HCT116 (cell line): ENCODE measurements around the gene CDHR4. TPM values are rescaled to one million over a fixed set of nuclear protein-coding genes. Genes with fewer than 3 reads are reported as not detected.
"Not testable (repeated sequence)": the region's sequence is repeated elsewhere in the genome, so short reads cannot be mapped to it uniquely, and the experiment has no call there.

Experiments used
- ATAC-seq: fragments of 200-7000 bp; cut with Tn5 transposase; 2 replicates; pipeline ENCODE4 v1.9.1; 2020; ENCODE audit warnings: mild to moderate bottlenecking, moderate library complexity
- BruUV-seq: library from RNA; stranded (reverse); fragments of 400-500 nt; replicated peaks from 2 replicates; lab custom pipeline; 2021; lab: Mats Ljungman, UMichigan
- CTCF ChIA-PET: fragments of 300-600 bp; sonication (Branson Sonifier 250); formaldehyde crosslinking; loops from one replicate; lab custom pipeline; 2021; ENCODE audit warnings: antibody characterized with exemption; lab: Charles Lee
- POLR2A ChIA-PET: fragments of 300-600, 350-600 bp; sonication (Branson Sonifier 250); formaldehyde crosslinking; loops from one replicate; lab custom pipeline; 2021; ENCODE audit warnings: antibody characterized with exemption; lab: Charles Lee
- RAD21 ChIA-PET, 2 experiments: fragments of 300-600 bp; sonication (Branson Sonifier 250); formaldehyde crosslinking; loops; one replicate each; lab custom pipeline; 2023; ENCODE audit warnings: low total read pairs in 2 of 2; ENCODE audit not compliant: uncharacterized antibody in 2 of 2, unreplicated experiment in 2 of 2, low non-redundant PET in 1 of 2; lab: Charles Lee
- DNase-seq: peaks from one replicate; pipeline ENCODE4 v3.0.0-alpha.2; 2010; ENCODE audit warnings: low read depth, low spot score
- H2AFZ ChIP-seq: fragments of 200-600 bp; shearing (Covaris generic), sonication (generic); 2 replicates; pipeline ENCODE4 v1.6.1; 2017; ENCODE audit warnings: low read depth, mixed run types, mixed read lengths, antibody characterized with exemption, low read length; ENCODE audit not compliant: poor library complexity, severe bottlenecking
- H3K27ac ChIP-seq: 2 replicates; pipeline ENCODE4 v1.5.1; 2012; ENCODE audit warnings: low read depth, low read length
- H3K27me3 ChIP-seq: fragments of 200-600 bp; sonication (generic); 2 replicates; pipeline ENCODE4 v1.6.1; 2016; ENCODE audit warnings: mixed run types, low read length, mixed read lengths; ENCODE audit not compliant: insufficient read depth
- H3K36me3 ChIP-seq, 2 experiments: fragments of 200-500 bp in 1 of 2; fragments of 200-600 bp in 1 of 2; sonication (Bioruptor generic) in 1 of 2; sonication (generic) in 1 of 2; 2 replicates each; pipeline versions ENCODE4 v1.5.1 to v1.6.1; 2014 to 2016; ENCODE audit warnings: low read length in 2 of 2, inconsistent platforms in 1 of 2, mixed read lengths in 1 of 2, mixed run types in 1 of 2; ENCODE audit not compliant: insufficient read depth in 2 of 2, control insufficient read depth in 1 of 2
- H3K4me1 ChIP-seq, 2 experiments: fragments of 200-600 bp in 1 of 2; sonication (generic) in 1 of 2; 2 replicates each; pipeline versions ENCODE4 v1.5.1 to v1.6.1; 2012 to 2017; ENCODE audit warnings: low read length in 2 of 2, inconsistent platforms in 1 of 2, mild to moderate bottlenecking in 1 of 2, mixed read lengths in 1 of 2, mixed run types in 1 of 2, moderate library complexity in 1 of 2; ENCODE audit not compliant: insufficient read depth in 2 of 2, control insufficient read depth in 1 of 2
- H3K4me2 ChIP-seq: fragments of 200-600 bp; sonication (generic); 2 replicates; pipeline ENCODE4 v1.6.1; 2017; ENCODE audit warnings: mixed run types, low read length, mixed read lengths
- H3K4me3 ChIP-seq, 2 experiments: fragments of 200-600 bp in 1 of 2; sonication (generic) in 1 of 2; replicated peaks in 1 of 2; 2 replicates each; pipeline ENCODE4 v1.5.1; 2011 to 2016; ENCODE audit warnings: low read length in 2 of 2, control low read depth in 1 of 2, low read depth in 1 of 2, mild to moderate bottlenecking in 1 of 2, mixed read lengths in 1 of 2, mixed run types in 1 of 2
- H3K79me2 ChIP-seq: fragments of 200-600 bp; sonication (generic); 2 replicates; pipeline ENCODE4 v1.6.1; 2017; ENCODE audit warnings: mild to moderate bottlenecking, mixed run types, low read length, moderate library complexity, mixed read lengths; ENCODE audit not compliant: insufficient read depth
- H3K9ac ChIP-seq: fragments of 200-600 bp; sonication (generic); 2 replicates; pipeline ENCODE4 v1.6.1; 2016; ENCODE audit warnings: low read length, mixed read lengths
- H3K9me2 ChIP-seq: fragments of 200-600 bp; sonication (generic), shearing (Covaris generic); 2 replicates; pipeline ENCODE4 v1.6.1; 2017; ENCODE audit warnings: mixed run types, mild to moderate bottlenecking, moderate library complexity; ENCODE audit not compliant: insufficient read depth
- H3K9me3 ChIP-seq, 2 experiments: fragments of 200-500 bp in 1 of 2; fragments of 200-600 bp in 1 of 2; sonication (Bioruptor generic) in 1 of 2; sonication (generic) in 1 of 2; 2 replicates each; pipeline ENCODE4 v1.6.1; 2014 to 2017; ENCODE audit warnings: low read length in 2 of 2, mixed read lengths in 2 of 2, inconsistent platforms in 1 of 2, low read depth in 1 of 2, mild to moderate bottlenecking in 1 of 2, mixed run types in 1 of 2, moderate library complexity in 1 of 2; ENCODE audit not compliant: control insufficient read depth in 1 of 2, insufficient read depth in 1 of 2
- H4K20me1 ChIP-seq: fragments of 200-600 bp; sonication (generic), shearing (Covaris generic); 2 replicates; pipeline ENCODE4 v1.6.1; 2017; ENCODE audit warnings: mixed run types, mild to moderate bottlenecking, moderate library complexity; ENCODE audit not compliant: insufficient read depth
- CBX3 ChIP-seq: IDR thresholded peaks from 2 replicates; pipeline ENCODE4 v1.6.1; 2012; ENCODE audit warnings: low read depth
- ELF1 ChIP-seq: IDR thresholded peaks from 2 replicates; pipeline ENCODE4 v1.6.1; 2012; ENCODE audit warnings: low read depth, borderline replicate concordance
- EZH2 ChIP-seq: fragments of 200-600 bp; sonication (generic); IDR thresholded peaks from 2 replicates; pipeline ENCODE4 v1.6.1; 2017; ENCODE audit warnings: antibody characterized with exemption, mixed run types
- FOSL1 ChIP-seq: IDR thresholded peaks from 2 replicates; pipeline ENCODE4 v1.6.1; 2012; ENCODE audit warnings: low read depth
- JUND ChIP-seq: IDR thresholded peaks from 2 replicates; pipeline ENCODE4 v1.6.1; 2012
- POLR2AphosphoS5 ChIP-seq: IDR thresholded peaks from 2 replicates; pipeline ENCODE4 v1.6.1; 2011; ENCODE audit warnings: mild to moderate bottlenecking, low read depth, low read length, moderate library complexity
- SIN3A ChIP-seq: IDR thresholded peaks from 2 replicates; pipeline ENCODE4 v1.6.1; 2012; ENCODE audit warnings: low read depth
- SRF ChIP-seq: IDR thresholded peaks from 2 replicates; pipeline ENCODE4 v1.6.1; 2012; ENCODE audit warnings: low read depth
- YY1 ChIP-seq: IDR thresholded peaks from 2 replicates; pipeline ENCODE4 v1.6.1; 2011; ENCODE audit warnings: low read length, low read depth, moderate library complexity, mild to moderate bottlenecking; ENCODE audit not compliant: insufficient replicate concordance; ENCODE audit errors: extremely low read depth
- ZNF274 ChIP-seq: fragments of 200-500 bp; sonication (Bioruptor generic); IDR thresholded peaks from 2 replicates; pipeline ENCODE4 v1.6.1; 2014; ENCODE audit warnings: mild to moderate bottlenecking, low read depth, low read length, inconsistent platforms
- intact Hi-C: fragments of 100-400 bp; cut with micrococcal nuclease; formaldehyde crosslinking; loops from 2 replicates; pipeline ENCODE4 v1.10.0; 2022
- total RNA-seq: library from RNA; stranded (reverse); gene quantifications from one replicate; pipeline ENCODE4 v1.2.1, GENCODE V29; 2021; ENCODE audit not compliant: unreplicated experiment
- TF ChIP-seq, protein P1 (sequence below): IDR thresholded peaks from 2 replicates; pipeline ENCODE4 v1.6.1; 2012; ENCODE audit warnings: low read depth
- TF ChIP-seq, protein P2 (sequence below): IDR thresholded peaks from 2 replicates; pipeline ENCODE4 v1.6.1; 2012
- TF ChIP-seq, protein P3 (sequence below): IDR thresholded peaks from 2 replicates; pipeline ENCODE4 v1.6.1; 2011; ENCODE audit warnings: mild to moderate bottlenecking, low read length, moderate library complexity; ENCODE audit not compliant: insufficient replicate concordance; ENCODE audit errors: extremely low read depth
- TF ChIP-seq, protein P4 (sequence below): IDR thresholded peaks from 2 replicates; pipeline ENCODE4 v1.6.1; 2012

CDHR4 gene
- total RNA-seq, 1 experiment from 2014 or later, result not detected

DNA sequence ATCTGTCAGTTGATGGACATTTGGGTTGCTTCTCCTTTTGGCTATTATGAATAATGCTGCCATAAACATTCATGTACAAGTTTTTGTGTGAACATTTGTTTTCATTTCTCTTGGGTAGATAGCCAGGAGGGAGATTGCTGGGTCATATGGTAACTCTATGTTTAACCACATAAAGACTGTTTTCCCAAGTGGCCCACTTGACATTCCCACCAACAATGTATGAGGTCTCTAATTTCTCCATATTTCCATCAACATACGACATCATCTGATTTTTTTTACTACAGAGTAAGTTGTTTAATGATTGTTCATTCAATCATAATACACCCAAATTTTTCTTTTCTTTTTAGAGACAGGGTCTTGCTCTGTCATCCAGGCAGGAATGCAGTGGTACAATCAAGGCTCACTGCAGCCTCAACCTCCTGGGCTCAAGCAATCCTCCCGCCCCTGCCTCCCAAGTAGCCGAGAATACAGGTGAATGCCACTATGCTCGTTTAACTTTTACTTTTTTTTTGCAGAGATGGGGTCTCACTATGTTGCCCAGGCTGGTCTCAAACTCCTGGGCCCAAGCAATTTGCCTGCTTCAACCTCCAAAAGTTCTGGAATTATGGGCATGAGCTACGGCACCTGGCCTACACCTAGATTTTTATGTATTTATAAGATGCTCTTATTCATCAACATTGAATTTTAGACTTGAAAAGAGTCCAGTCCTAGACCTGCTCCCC, 20.2 kb downstream of the CDHR4 start:
- no peaks in the 10 kb centered on the region for H3K4me1 ChIP-seq
- ATAC-seq (no peak), DNase-seq (no peak)
- 0 out of 2 replicates have a peak, but pooled peaks cover 3% of the 10 kb centered on the region for H4K20me1 ChIP-seq
- intact Hi-C loops, result no loop called here
- H3K9me2 ChIP-seq, result no peaks in the 10 kb centered on the region
- ChIA-PET RAD21 (no interaction called here), POLR2A (no interaction called here), CTCF (no interaction called here)
- no peak overlapping the region for H3K4me2 ChIP-seq
- no peak overlapping the region for H3K9ac ChIP-seq
- no peak overlapping the region for H2AFZ ChIP-seq
- no peaks in the 10 kb centered on the region for H3K9me3 ChIP-seq
- peaks cover 3 to 11% of the 10 kb centered on the region in 2 experiments; a peak in 2 of 4 replicates for H3K36me3 ChIP-seq
- H3K27ac ChIP-seq, result no peak overlapping the region
- H3K4me3 ChIP-seq, result no peak overlapping the region
- no TSS peak for BruUV-seq
- H3K79me2 ChIP-seq, result peaks cover 84% of the 10 kb centered on the region
- H3K27me3 ChIP-seq, result no peaks in the 10 kb centered on the region
- TF ChIP-seq ELF1 (no peak), SRF (no peak), FOSL1 (no peak), ZNF274 (no peak), POLR2AphosphoS5 (no peak), CBX3 (no peak), YY1 (no peak), JUND (no peak), SIN3A (no peak), EZH2 (no peak)
- TF ChIP-seq, protein P1, sequence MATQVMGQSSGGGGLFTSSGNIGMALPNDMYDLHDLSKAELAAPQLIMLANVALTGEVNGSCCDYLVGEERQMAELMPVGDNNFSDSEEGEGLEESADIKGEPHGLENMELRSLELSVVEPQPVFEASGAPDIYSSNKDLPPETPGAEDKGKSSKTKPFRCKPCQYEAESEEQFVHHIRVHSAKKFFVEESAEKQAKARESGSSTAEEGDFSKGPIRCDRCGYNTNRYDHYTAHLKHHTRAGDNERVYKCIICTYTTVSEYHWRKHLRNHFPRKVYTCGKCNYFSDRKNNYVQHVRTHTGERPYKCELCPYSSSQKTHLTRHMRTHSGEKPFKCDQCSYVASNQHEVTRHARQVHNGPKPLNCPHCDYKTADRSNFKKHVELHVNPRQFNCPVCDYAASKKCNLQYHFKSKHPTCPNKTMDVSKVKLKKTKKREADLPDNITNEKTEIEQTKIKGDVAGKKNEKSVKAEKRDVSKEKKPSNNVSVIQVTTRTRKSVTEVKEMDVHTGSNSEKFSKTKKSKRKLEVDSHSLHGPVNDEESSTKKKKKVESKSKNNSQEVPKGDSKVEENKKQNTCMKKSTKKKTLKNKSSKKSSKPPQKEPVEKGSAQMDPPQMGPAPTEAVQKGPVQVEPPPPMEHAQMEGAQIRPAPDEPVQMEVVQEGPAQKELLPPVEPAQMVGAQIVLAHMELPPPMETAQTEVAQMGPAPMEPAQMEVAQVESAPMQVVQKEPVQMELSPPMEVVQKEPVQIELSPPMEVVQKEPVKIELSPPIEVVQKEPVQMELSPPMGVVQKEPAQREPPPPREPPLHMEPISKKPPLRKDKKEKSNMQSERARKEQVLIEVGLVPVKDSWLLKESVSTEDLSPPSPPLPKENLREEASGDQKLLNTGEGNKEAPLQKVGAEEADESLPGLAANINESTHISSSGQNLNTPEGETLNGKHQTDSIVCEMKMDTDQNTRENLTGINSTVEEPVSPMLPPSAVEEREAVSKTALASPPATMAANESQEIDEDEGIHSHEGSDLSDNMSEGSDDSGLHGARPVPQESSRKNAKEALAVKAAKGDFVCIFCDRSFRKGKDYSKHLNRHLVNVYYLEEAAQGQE, result no peak
- TF ChIP-seq, protein P2, sequence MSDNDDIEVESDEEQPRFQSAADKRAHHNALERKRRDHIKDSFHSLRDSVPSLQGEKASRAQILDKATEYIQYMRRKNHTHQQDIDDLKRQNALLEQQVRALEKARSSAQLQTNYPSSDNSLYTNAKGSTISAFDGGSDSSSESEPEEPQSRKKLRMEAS, result no peak
- TF ChIP-seq, protein P3, sequence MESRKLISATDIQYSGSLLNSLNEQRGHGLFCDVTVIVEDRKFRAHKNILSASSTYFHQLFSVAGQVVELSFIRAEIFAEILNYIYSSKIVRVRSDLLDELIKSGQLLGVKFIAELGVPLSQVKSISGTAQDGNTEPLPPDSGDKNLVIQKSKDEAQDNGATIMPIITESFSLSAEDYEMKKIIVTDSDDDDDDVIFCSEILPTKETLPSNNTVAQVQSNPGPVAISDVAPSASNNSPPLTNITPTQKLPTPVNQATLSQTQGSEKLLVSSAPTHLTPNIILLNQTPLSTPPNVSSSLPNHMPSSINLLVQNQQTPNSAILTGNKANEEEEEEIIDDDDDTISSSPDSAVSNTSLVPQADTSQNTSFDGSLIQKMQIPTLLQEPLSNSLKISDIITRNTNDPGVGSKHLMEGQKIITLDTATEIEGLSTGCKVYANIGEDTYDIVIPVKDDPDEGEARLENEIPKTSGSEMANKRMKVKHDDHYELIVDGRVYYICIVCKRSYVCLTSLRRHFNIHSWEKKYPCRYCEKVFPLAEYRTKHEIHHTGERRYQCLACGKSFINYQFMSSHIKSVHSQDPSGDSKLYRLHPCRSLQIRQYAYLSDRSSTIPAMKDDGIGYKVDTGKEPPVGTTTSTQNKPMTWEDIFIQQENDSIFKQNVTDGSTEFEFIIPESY, result no peak
- TF ChIP-seq, protein P4, sequence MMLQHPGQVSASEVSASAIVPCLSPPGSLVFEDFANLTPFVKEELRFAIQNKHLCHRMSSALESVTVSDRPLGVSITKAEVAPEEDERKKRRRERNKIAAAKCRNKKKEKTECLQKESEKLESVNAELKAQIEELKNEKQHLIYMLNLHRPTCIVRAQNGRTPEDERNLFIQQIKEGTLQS, result no peak

DNA sequence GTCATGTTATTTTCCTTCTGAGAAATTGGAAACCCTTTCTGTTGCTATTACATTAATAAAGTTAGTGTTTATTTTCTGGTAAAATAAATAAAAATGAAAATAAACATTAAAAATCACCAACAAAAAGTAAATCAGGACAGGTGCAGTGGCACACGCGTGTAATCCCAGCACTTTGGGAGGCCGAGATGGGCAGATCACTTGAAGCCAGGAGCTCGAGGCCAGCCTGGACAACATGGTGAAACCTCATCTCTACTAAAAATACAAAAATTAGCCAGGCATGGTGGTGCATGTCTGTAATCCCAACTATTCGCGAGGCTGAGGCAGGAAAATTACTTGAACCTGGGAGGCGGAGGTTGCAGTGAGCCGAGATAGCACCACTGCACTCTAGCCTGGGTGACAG, 23.6 kb downstream of the CDHR4 start:
- CTCF ChIA-PET, H3K9me3 ChIP-seq, H2AFZ ChIP-seq, POLR2A ChIA-PET, H3K4me3 ChIP-seq, H3K9me2 ChIP-seq, H3K4me2 ChIP-seq, H3K27me3 ChIP-seq, BruUV-seq, intact Hi-C loops, H3K36me3 ChIP-seq, ATAC-seq, H3K27ac ChIP-seq, H4K20me1 ChIP-seq, DNase-seq, RAD21 ChIA-PET, H3K9ac ChIP-seq, H3K4me1 ChIP-seq: not testable (repeated sequence)
- peaks cover 79% of the 10 kb centered on the region for H3K79me2 ChIP-seq
